A549 (cell line): Measurements from ENCODE around the gene PITPNC1.

Experiments used
- CHD2 ChIP-seq: fragments of 150-350 bp; IDR thresholded peaks from 2 replicates; pipeline ENCODE4 v1.6.1; 2014; ENCODE audit warnings: low read length; ENCODE audit not compliant: partially characterized antibody
- CHD4 ChIP-seq: fragments of 200-600 bp; sonication (generic); IDR thresholded peaks from 2 replicates; pipeline ENCODE4 v1.6.1; 2016; ENCODE audit warnings: antibody characterized with exemption, mild to moderate bottlenecking, borderline replicate concordance
- CTCF ChIP-seq: fragments of >200 bp; sonication (Bioruptor Twin); formaldehyde crosslinking; IDR thresholded peaks from 3 replicates; pipeline ENCODE4 v1.5.1; 2016
- EP300 ChIP-seq, 2 experiments: fragments of >200 bp; sonication (Bioruptor Twin); formaldehyde crosslinking; IDR thresholded peaks; 2 replicates in 1 of 2; 3 replicates in 1 of 2; pipeline ENCODE4 v1.6.1; 2016 to 2017
- JUN ChIP-seq, 2 experiments: fragments of >200 bp; sonication (Bioruptor Twin); formaldehyde crosslinking; IDR thresholded peaks; 2 replicates in 1 of 2; 3 replicates in 1 of 2; pipeline ENCODE4 v1.6.1; 2016 to 2017
- JUNB ChIP-seq: fragments of >200 bp; sonication (Bioruptor Twin); formaldehyde crosslinking; IDR thresholded peaks from 2 replicates; pipeline ENCODE4 v1.6.1; 2016
- POLR2A ChIP-seq: IDR thresholded peaks from 2 replicates; pipeline ENCODE4 v1.6.1; 2012; ENCODE audit warnings: mild to moderate bottlenecking, low read length
- RFX5 ChIP-seq: fragments of 450-650 bp; IDR thresholded peaks from 2 replicates; pipeline ENCODE4 v1.7.1; 2014; ENCODE audit warnings: antibody characterized with exemption, mild to moderate bottlenecking, moderate library complexity
- SMC3 ChIP-seq: fragments of >200 bp; sonication (Bioruptor Twin); formaldehyde crosslinking; IDR thresholded peaks from 3 replicates; pipeline ENCODE4 v1.6.1; 2018; ENCODE audit warnings: inconsistent platforms
- ZC3H11A ChIP-seq: fragments of 450-650 bp; IDR thresholded peaks from 2 replicates; pipeline ENCODE4 v1.6.1; 2014; ENCODE audit warnings: antibody characterized with exemption, mild to moderate bottlenecking
- TF ChIP-seq, protein P1 (sequence below): IDR thresholded peaks from 2 replicates; pipeline ENCODE4 v1.6.1; 2012; ENCODE audit warnings: low read depth, borderline replicate concordance
- TF ChIP-seq, protein P2 (sequence below): fragments of 200-600 bp; sonication (generic); IDR thresholded peaks from 2 replicates; pipeline ENCODE4 v1.6.1; 2016; ENCODE audit warnings: antibody characterized with exemption, mild to moderate bottlenecking, moderate library complexity
- TF ChIP-seq, protein P3 (sequence below): fragments of 150-350 bp; IDR thresholded peaks from 2 replicates; pipeline ENCODE4 v1.6.1; 2014; ENCODE audit warnings: low read depth, mild to moderate bottlenecking, low read length
- TF ChIP-seq, protein P4 (sequence below): IDR thresholded peaks from 2 replicates; pipeline ENCODE4 v1.6.1; 2012

DNA sequence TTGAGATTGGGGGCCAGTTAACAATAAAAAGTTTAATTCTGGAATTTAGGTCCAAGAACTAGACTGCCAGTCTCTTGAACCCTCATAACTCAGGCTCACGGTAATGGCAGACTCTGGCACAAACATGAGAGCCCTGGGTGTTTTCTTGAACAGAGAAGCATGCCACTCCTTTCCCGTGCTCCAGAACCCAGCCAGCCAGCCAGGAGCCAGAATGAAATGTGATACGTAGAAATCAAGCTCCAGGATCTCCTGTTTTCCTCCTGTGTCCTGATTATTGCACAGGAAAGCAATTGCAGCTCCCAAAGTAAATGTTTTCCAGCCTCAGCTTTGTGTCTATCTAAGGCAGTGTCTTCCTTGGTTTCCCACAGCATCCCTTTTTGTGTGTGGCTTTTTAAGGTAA lies 294.4 kb downstream of the PITPNC1 start:
- TF ChIP-seq JUNB (no peak), CTCF (no peak), EP300 (IDR thresholded peaks at IDR 0.05) (no peak), POLR2A (no peak), SMC3 (no peak), CHD4 (no peak), ZC3H11A (no peak), CHD2 (no peak), JUN (IDR thresholded peaks at IDR 0.05) (no peak), RFX5 (no peak)
- TF ChIP-seq, protein P1, sequence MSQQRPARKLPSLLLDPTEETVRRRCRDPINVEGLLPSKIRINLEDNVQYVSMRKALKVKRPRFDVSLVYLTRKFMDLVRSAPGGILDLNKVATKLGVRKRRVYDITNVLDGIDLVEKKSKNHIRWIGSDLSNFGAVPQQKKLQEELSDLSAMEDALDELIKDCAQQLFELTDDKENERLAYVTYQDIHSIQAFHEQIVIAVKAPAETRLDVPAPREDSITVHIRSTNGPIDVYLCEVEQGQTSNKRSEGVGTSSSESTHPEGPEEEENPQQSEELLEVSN: no peak
- TF ChIP-seq, protein P2, sequence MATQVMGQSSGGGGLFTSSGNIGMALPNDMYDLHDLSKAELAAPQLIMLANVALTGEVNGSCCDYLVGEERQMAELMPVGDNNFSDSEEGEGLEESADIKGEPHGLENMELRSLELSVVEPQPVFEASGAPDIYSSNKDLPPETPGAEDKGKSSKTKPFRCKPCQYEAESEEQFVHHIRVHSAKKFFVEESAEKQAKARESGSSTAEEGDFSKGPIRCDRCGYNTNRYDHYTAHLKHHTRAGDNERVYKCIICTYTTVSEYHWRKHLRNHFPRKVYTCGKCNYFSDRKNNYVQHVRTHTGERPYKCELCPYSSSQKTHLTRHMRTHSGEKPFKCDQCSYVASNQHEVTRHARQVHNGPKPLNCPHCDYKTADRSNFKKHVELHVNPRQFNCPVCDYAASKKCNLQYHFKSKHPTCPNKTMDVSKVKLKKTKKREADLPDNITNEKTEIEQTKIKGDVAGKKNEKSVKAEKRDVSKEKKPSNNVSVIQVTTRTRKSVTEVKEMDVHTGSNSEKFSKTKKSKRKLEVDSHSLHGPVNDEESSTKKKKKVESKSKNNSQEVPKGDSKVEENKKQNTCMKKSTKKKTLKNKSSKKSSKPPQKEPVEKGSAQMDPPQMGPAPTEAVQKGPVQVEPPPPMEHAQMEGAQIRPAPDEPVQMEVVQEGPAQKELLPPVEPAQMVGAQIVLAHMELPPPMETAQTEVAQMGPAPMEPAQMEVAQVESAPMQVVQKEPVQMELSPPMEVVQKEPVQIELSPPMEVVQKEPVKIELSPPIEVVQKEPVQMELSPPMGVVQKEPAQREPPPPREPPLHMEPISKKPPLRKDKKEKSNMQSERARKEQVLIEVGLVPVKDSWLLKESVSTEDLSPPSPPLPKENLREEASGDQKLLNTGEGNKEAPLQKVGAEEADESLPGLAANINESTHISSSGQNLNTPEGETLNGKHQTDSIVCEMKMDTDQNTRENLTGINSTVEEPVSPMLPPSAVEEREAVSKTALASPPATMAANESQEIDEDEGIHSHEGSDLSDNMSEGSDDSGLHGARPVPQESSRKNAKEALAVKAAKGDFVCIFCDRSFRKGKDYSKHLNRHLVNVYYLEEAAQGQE: no peak
- TF ChIP-seq, protein P3, sequence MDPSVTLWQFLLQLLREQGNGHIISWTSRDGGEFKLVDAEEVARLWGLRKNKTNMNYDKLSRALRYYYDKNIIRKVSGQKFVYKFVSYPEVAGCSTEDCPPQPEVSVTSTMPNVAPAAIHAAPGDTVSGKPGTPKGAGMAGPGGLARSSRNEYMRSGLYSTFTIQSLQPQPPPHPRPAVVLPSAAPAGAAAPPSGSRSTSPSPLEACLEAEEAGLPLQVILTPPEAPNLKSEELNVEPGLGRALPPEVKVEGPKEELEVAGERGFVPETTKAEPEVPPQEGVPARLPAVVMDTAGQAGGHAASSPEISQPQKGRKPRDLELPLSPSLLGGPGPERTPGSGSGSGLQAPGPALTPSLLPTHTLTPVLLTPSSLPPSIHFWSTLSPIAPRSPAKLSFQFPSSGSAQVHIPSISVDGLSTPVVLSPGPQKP: no peak
- TF ChIP-seq, protein P4, sequence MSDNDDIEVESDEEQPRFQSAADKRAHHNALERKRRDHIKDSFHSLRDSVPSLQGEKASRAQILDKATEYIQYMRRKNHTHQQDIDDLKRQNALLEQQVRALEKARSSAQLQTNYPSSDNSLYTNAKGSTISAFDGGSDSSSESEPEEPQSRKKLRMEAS: no peak
